HepG2 (cell line): ENCODE data around the gene BTBD19. TPM values are rescaled to one million over a fixed set of nuclear protein-coding genes. Genes with fewer than 3 reads are reported as not detected.
A peak's percentile ranks its signal among the peaks of the same experiment; 100 is the strongest.

Experiments
- CENPT ChIP-seq: sonication (generic); formaldehyde crosslinking; IDR thresholded peaks from 2 replicates; pipeline ENCODE4 v1.8.0; 2022; ENCODE audit warnings: low read depth, mild to moderate bottlenecking, moderate library complexity, missing genetic modification reagents
- EED ChIP-seq: sonication (generic); formaldehyde crosslinking; IDR thresholded peaks from 2 replicates; pipeline ENCODE4 v1.5.0; 2020; ENCODE audit warnings: mild to moderate bottlenecking, missing genetic modification reagents
- GLI4 ChIP-seq: sonication (generic); formaldehyde crosslinking; IDR thresholded peaks from 2 replicates; pipeline ENCODE4 v1.5.1; 2020; ENCODE audit warnings: missing genetic modification reagents, mild to moderate bottlenecking, moderate library complexity, borderline replicate concordance
- MAF1 ChIP-seq: sonication (generic); formaldehyde crosslinking; IDR thresholded peaks from 2 replicates; pipeline ENCODE4 v1.5.0; 2020; ENCODE audit warnings: missing genetic modification reagents, borderline replicate concordance
- MED1 ChIP-seq: sonication (generic); formaldehyde crosslinking; IDR thresholded peaks from 2 replicates; pipeline ENCODE4 v1.4.0; 2020; ENCODE audit warnings: missing genetic modification reagents
- PHF20 ChIP-seq: sonication (generic); formaldehyde crosslinking; IDR thresholded peaks from 2 replicates; pipeline ENCODE4 v1.5.0; 2020; ENCODE audit warnings: mild to moderate bottlenecking, missing genetic modification reagents
- PITX1 ChIP-seq: sonication (generic); formaldehyde crosslinking; IDR thresholded peaks from 2 replicates; pipeline ENCODE4 v1.5.1; 2020; ENCODE audit warnings: mild to moderate bottlenecking, missing genetic modification reagents
- RBAK ChIP-seq: sonication (generic); formaldehyde crosslinking; IDR thresholded peaks from 2 replicates; pipeline ENCODE4 v1.5.1; 2020; ENCODE audit warnings: mild to moderate bottlenecking, missing genetic modification reagents
- SMAD1 ChIP-seq: sonication (generic); formaldehyde crosslinking; IDR thresholded peaks from 2 replicates; pipeline ENCODE4 v1.4.0; 2020; ENCODE audit warnings: missing genetic modification reagents, low read depth, mild to moderate bottlenecking, borderline replicate concordance
- SOX13 ChIP-seq, 3 experiments: fragments of 450-650 bp in 1 of 3; sonication (generic) in 1 of 3; formaldehyde crosslinking in 1 of 3; IDR thresholded peaks in 2 of 3; conservative IDR thresholded peaks in 1 of 3; 2 replicates each; pipeline versions ENCODE4 v1.5.0 to v1.6.1; 2016 to 2020; ENCODE audit warnings: antibody characterized with exemption in 1 of 3, mild to moderate bottlenecking in 1 of 3, missing compliant biosample characterization in 1 of 3, missing genetic modification reagents in 1 of 3, moderate library complexity in 1 of 3
- TGIF2 ChIP-seq: IDR thresholded peaks from 2 replicates; pipeline ENCODE4 v1.6.1; 2016; ENCODE audit warnings: control low read depth, missing compliant biosample characterization
- ZKSCAN8 ChIP-seq: IDR thresholded peaks from 2 replicates; pipeline ENCODE4 v1.6.1; 2016; ENCODE audit warnings: borderline replicate concordance, missing genetic modification reagents, missing compliant biosample characterization
- polyA plus RNA-seq, 8 experiments: library from polyadenylated mRNA; depleted of rRNA in 3 of 8; stranded (reverse) in 7 of 8; unstranded in 1 of 8; fragments of >200 nt; fragmentation: Illumina TruSeq in 4 of 8; extraction: Trizol in 4 of 8; gene quantifications; 2 replicates each; pipeline versions ENCODE4 v1.2.1 to v1.2.3, GENCODE V29; 2011 to 2016; ENCODE audit warnings: low read depth in 4 of 8, missing spikeins in 1 of 8, mixed read lengths in 1 of 8; ENCODE audit not compliant: insufficient read depth in 1 of 8
- total RNA-seq, 5 experiments: library from RNA; depleted of rRNA; stranded (reverse); fragments of >200 nt; fragmentation: Illumina TruSeq; extraction: Trizol; gene quantifications; 2 replicates each; pipeline ENCODE4 v1.2.3, GENCODE V29; 2016; ENCODE audit warnings: low read depth in 1 of 5
- TF ChIP-seq, protein P1 (sequence below): sonication (generic); formaldehyde crosslinking; IDR thresholded peaks from 2 replicates; pipeline ENCODE4 v1.5.1; 2020; ENCODE audit warnings: mild to moderate bottlenecking, missing genetic modification reagents, moderate library complexity
- TF ChIP-seq, protein P2 (sequence below): IDR thresholded peaks from 2 replicates; pipeline ENCODE4 v1.6.1; 2018; ENCODE audit warnings: missing genetic modification reagents, mild to moderate bottlenecking, missing compliant biosample characterization
- TF ChIP-seq, protein P3 (sequence below): sonication (generic); formaldehyde crosslinking; IDR thresholded peaks from 2 replicates; pipeline ENCODE4 v1.5.1; 2020; ENCODE audit warnings: missing genetic modification reagents, mild to moderate bottlenecking, borderline replicate concordance
- TF ChIP-seq, protein P4 (sequence below): IDR thresholded peaks from 2 replicates; pipeline ENCODE4 v1.4.0; 2020; ENCODE audit warnings: mild to moderate bottlenecking, missing genetic modification reagents

BTBD19 gene
- total and polyA plus RNA-seq, 2 of the 13 experiments (the other 11 are each of a cell fraction or from before 2014, with no cell fraction given) = 2.7 to 6.7 TPM

DNA sequence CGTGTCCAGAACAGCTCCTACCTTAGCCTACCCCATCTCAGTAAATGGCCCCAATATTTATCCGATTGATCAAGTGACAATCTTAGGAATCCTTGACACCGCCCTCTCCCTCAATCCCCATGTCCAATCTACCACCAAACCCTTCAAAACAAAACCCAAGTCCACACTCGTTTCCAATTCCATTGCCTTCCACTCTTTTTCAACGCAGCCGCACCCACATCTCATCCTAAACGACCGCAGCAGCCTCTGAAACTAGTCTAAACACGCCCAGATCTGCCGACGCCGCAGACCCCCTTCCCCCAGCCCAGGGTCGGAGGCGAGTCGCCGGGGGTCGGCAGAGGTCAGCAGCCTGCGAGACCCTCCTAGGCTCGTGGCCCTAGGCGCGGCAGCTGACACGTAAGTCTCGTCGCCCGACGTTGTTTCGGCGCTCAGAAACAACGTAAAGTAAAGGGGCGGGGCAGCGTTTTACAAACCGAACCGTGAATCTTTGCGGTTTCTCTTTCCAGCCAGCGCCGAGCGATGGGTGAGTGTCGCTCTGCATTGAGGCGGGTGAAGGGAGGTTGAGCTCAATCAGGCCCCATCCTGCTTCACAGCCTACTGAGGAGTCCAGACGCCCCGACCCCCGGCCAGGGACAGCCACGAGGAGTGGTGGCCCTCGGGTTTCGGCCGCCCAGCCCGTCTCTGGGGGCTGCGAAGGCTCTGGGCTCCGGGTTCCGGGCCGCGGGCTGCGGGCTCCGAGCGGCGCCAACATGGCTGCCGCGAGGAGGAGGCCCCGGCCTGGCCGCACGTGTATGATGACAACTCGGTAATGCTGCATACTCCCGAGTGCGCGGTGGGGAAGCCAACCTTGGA lies 33.0 kb upstream of the BTBD19 start, which contains the start of gene RPS8 (continued):
- peak; percentile 90 for TF ChIP-seq MED1 (CRISPR knock-in tag)
- TF ChIP-seq, protein P1, sequence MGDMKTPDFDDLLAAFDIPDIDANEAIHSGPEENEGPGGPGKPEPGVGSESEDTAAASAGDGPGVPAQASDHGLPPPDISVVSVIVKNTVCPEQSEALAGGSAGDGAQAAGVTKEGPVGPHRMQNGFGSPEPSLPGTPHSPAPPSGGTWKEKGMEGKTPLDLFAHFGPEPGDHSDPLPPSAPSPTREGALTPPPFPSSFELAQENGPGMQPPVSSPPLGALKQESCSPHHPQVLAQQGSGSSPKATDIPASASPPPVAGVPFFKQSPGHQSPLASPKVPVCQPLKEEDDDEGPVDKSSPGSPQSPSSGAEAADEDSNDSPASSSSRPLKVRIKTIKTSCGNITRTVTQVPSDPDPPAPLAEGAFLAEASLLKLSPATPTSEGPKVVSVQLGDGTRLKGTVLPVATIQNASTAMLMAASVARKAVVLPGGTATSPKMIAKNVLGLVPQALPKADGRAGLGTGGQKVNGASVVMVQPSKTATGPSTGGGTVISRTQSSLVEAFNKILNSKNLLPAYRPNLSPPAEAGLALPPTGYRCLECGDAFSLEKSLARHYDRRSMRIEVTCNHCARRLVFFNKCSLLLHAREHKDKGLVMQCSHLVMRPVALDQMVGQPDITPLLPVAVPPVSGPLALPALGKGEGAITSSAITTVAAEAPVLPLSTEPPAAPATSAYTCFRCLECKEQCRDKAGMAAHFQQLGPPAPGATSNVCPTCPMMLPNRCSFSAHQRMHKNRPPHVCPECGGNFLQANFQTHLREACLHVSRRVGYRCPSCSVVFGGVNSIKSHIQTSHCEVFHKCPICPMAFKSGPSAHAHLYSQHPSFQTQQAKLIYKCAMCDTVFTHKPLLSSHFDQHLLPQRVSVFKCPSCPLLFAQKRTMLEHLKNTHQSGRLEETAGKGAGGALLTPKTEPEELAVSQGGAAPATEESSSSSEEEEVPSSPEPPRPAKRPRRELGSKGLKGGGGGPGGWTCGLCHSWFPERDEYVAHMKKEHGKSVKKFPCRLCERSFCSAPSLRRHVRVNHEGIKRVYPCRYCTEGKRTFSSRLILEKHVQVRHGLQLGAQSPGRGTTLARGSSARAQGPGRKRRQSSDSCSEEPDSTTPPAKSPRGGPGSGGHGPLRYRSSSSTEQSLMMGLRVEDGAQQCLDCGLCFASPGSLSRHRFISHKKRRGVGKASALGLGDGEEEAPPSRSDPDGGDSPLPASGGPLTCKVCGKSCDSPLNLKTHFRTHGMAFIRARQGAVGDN = peak; percentile 94
- TF ChIP-seq CENPT (CRISPR knock-in tag) = no peak
- peak; percentile 91 for TF ChIP-seq PHF20 (CRISPR knock-in tag)
- TF ChIP-seq GLI4 = no peak; the same call in 1 of the 2 replicates
- no peak for TF ChIP-seq RBAK (CRISPR knock-in tag)
- TF ChIP-seq EED (CRISPR knock-in tag) = peak; percentile 91; the same call in 1 of the 2 replicates
- TF ChIP-seq, protein P2, sequence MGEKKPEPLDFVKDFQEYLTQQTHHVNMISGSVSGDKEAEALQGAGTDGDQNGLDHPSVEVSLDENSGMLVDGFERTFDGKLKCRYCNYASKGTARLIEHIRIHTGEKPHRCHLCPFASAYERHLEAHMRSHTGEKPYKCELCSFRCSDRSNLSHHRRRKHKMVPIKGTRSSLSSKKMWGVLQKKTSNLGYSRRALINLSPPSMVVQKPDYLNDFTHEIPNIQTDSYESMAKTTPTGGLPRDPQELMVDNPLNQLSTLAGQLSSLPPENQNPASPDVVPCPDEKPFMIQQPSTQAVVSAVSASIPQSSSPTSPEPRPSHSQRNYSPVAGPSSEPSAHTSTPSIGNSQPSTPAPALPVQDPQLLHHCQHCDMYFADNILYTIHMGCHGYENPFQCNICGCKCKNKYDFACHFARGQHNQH (CRISPR knock-in tag) = peak; percentile 81
- TF ChIP-seq SOX13 (IDR thresholded peaks at IDR 0.05) = no peak
- TF ChIP-seq SOX13 (CRISPR knock-in tag; conservative IDR thresholded peaks at IDR 0.05 in 1 of 2, IDR thresholded peaks at IDR 0.05 in 1 of 2) = peak in 1 of 2 experiments; percentile 28; a peak in 1 of 4 replicates
- peak; percentile 57 for TF ChIP-seq PITX1 (CRISPR knock-in tag)
- peak; percentile 55; the same call in 1 of the 2 replicates for TF ChIP-seq ZKSCAN8 (CRISPR knock-in tag)
- TF ChIP-seq TGIF2 (CRISPR knock-in tag) = peak; percentile 88; the same call in 1 of the 2 replicates
- TF ChIP-seq MAF1 (CRISPR knock-in tag) = no peak; the same call in none of the 2 replicates
- no peak; the same call in 1 of the 2 replicates for TF ChIP-seq SMAD1
- TF ChIP-seq, protein P3, sequence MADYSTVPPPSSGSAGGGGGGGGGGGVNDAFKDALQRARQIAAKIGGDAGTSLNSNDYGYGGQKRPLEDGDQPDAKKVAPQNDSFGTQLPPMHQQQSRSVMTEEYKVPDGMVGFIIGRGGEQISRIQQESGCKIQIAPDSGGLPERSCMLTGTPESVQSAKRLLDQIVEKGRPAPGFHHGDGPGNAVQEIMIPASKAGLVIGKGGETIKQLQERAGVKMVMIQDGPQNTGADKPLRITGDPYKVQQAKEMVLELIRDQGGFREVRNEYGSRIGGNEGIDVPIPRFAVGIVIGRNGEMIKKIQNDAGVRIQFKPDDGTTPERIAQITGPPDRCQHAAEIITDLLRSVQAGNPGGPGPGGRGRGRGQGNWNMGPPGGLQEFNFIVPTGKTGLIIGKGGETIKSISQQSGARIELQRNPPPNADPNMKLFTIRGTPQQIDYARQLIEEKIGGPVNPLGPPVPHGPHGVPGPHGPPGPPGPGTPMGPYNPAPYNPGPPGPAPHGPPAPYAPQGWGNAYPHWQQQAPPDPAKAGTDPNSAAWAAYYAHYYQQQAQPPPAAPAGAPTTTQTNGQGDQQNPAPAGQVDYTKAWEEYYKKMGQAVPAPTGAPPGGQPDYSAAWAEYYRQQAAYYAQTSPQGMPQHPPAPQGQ (CRISPR knock-in tag) = no peak
- TF ChIP-seq, protein P4, sequence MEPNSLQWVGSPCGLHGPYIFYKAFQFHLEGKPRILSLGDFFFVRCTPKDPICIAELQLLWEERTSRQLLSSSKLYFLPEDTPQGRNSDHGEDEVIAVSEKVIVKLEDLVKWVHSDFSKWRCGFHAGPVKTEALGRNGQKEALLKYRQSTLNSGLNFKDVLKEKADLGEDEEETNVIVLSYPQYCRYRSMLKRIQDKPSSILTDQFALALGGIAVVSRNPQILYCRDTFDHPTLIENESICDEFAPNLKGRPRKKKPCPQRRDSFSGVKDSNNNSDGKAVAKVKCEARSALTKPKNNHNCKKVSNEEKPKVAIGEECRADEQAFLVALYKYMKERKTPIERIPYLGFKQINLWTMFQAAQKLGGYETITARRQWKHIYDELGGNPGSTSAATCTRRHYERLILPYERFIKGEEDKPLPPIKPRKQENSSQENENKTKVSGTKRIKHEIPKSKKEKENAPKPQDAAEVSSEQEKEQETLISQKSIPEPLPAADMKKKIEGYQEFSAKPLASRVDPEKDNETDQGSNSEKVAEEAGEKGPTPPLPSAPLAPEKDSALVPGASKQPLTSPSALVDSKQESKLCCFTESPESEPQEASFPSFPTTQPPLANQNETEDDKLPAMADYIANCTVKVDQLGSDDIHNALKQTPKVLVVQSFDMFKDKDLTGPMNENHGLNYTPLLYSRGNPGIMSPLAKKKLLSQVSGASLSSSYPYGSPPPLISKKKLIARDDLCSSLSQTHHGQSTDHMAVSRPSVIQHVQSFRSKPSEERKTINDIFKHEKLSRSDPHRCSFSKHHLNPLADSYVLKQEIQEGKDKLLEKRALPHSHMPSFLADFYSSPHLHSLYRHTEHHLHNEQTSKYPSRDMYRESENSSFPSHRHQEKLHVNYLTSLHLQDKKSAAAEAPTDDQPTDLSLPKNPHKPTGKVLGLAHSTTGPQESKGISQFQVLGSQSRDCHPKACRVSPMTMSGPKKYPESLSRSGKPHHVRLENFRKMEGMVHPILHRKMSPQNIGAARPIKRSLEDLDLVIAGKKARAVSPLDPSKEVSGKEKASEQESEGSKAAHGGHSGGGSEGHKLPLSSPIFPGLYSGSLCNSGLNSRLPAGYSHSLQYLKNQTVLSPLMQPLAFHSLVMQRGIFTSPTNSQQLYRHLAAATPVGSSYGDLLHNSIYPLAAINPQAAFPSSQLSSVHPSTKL (CRISPR knock-in tag) = peak; percentile 57
